Spleen (tissue), 11 donors: ENCODE measurements around the gene CDH18. TPM values are rescaled to one million over a fixed set of nuclear protein-coding genes. Genes with fewer than 3 reads are reported as not detected.

Experiments used
- DNase-seq: peaks from one replicate; pipeline ENCODE4 v3.0.0-alpha.2; 2020
- H3K27ac ChIP-seq, 8 donors: fragments of 200-600 bp; sonication (generic) in 7 of 8; 1 replicate in 4 of 8; 2 replicates in 4 of 8; pipeline versions ENCODE4 v1.5.0 to v1.8.0; 2016 to 2021; ENCODE audit warnings: inconsistent platforms in 4 of 8, mild to moderate bottlenecking in 4 of 8, moderate library complexity in 1 of 8
- H3K27me3 ChIP-seq, 7 donors: fragments of 200-600 bp; sonication (generic) in 6 of 7; replicated peaks in 1 of 7; 1 replicate in 4 of 7; 2 replicates in 3 of 7; pipeline versions ENCODE4 v1.5.0 to v1.8.0; 2016 to 2021; ENCODE audit warnings: inconsistent platforms in 3 of 7, mild to moderate bottlenecking in 1 of 7
- H3K36me3 ChIP-seq, 6 donors: fragments of 200-600 bp; sonication (generic) in 5 of 6; 1 replicate in 4 of 6; 2 replicates in 2 of 6; pipeline versions ENCODE4 v1.5.0 to v1.8.0; 2016 to 2021; ENCODE audit warnings: inconsistent platforms in 2 of 6
- H3K4me1 ChIP-seq, 6 donors: fragments of 200-600 bp; sonication (generic) in 5 of 6; 1 replicate in 3 of 6; 2 replicates in 3 of 6; pipeline versions ENCODE4 v1.5.0 to v1.8.0; 2016 to 2021; ENCODE audit warnings: inconsistent platforms in 3 of 6
- H3K4me3 ChIP-seq, 8 donors: fragments of 200-600 bp; sonication (generic) in 7 of 8; 1 replicate in 4 of 8; 2 replicates in 4 of 8; pipeline versions ENCODE4 v1.5.0 to v1.8.0; 2016 to 2021; ENCODE audit warnings: inconsistent platforms in 4 of 8, mild to moderate bottlenecking in 4 of 8, moderate library complexity in 2 of 8
- H3K9me3 ChIP-seq, 8 donors: fragments of 200-600 bp; sonication (generic) in 7 of 8; 1 replicate in 4 of 8; 2 replicates in 4 of 8; pipeline versions ENCODE4 v1.5.0 to v1.8.0; 2016 to 2021; ENCODE audit warnings: inconsistent platforms in 4 of 8
- CTCF ChIP-seq, 11 experiments: fragments of 200-600 bp in 7 of 11; fragments of 450-650 bp in 4 of 11; sonication (generic) in 4 of 11; IDR thresholded peaks in 8 of 11; conservative IDR thresholded peaks in 3 of 11; 1 replicate in 7 of 11; 2 replicates in 4 of 11; pipeline versions ENCODE4 v1.4.0 to v1.8.0; 2016 to 2021; ENCODE audit warnings: antibody characterized with exemption in 11 of 11, inconsistent platforms in 4 of 11, mild to moderate bottlenecking in 1 of 11
- POLR2A ChIP-seq, 3 donors: fragments of 450-650 bp; IDR thresholded peaks; one replicate each; pipeline ENCODE4 v1.5.1; 2017; ENCODE audit warnings: antibody characterized with exemption in 3 of 3, mild to moderate bottlenecking in 1 of 3
- POLR2AphosphoS5 ChIP-seq, 3 donors: sonication (generic); formaldehyde crosslinking; IDR thresholded peaks; one replicate each; pipeline ENCODE4 v1.5.1; 2017; ENCODE audit warnings: antibody characterized with exemption in 3 of 3
- WGBS, 5 donors: extraction: QIAGEN DNeasy Blood & Tissue Kit in 3 of 5; methylation state at CpG; one replicate each; pipeline versions ENCODE4 v1.1.5 to v1.1.7; 2013 to 2018; 5-methylcytosine and 5-hydroxymethylcytosine counted together
- intact Hi-C: fragments of 100-400 bp; cut with DNase I; formaldehyde crosslinking; loops from one replicate; pipeline ENCODE4 v1.15.0; 2023; ENCODE audit warnings: low total_unique reads
- polyA plus RNA-seq, 3 donors: library from polyadenylated mRNA; stranded (reverse); fragments of 200-250 nt; gene quantifications; one replicate each; pipeline ENCODE4 v1.2.1, GENCODE V29; 2013
- total RNA-seq, 7 donors: library from RNA; depleted of rRNA in 3 of 7; stranded (reverse); fragments of >200 nt in 3 of 7; fragmentation: NEBNext Ultra II Directional in 4 of 7; extraction: Animal tissue kit (Norgen Biotek cat#: 25700) in 4 of 7; gene quantifications; one replicate each; pipeline versions ENCODE4 v1.1.0 to v1.2.1, GENCODE V29; 2016 to 2021
- donor health status: healthy with polysubstance abuse.
- donor health status: DM: no; HTN: no; CAD: no; lungs with moderate emphysema.
- donor health status: DM: no; HTN: no; CAD: no.
- donor health status: Bipolar disorder and iron deficiency.
- donor health status: healthy.
- donor health status: DM: no; HTN: no; CAD: no.
- donor health status: DM: yes; HTN: yes; CAD: no.

Gene CDH18
- total and polyA plus RNA-seq, 10 donors = 0.26 TPM; not detected in 9

GRCh38 chr5:19927170-19927569, 60.8 kb downstream of the CDH18 start:
- Histone ChIP-seq H3K4me1 (no peaks in the 10 kb centered on the region), H3K36me3 (no peaks in the 10 kb centered on the region), H3K27me3 (no peaks in the 10 kb centered on the region), H3K4me3 (no peak overlapping the region), H3K27ac (no peak overlapping the region), H3K9me3 (peaks cover 0 to 6% (median 0%) of the 10 kb centered on the region in 8 donors)
- WGBS, 5 donors = 38 to 72% (median 46%) methylated on average over 2 of the region's 2 CpGs
- no peak for DNase-seq
- no peak for TF ChIP-seq CTCF (IDR thresholded peaks at IDR 0.05 in 8 of 11, conservative IDR thresholded peaks at IDR 0.05 in 3 of 11)
- TF ChIP-seq POLR2A (IDR thresholded peaks at IDR 0.05) = no peak
- TF ChIP-seq POLR2AphosphoS5 (IDR thresholded peaks at IDR 0.05) = no peak
- intact Hi-C loops = no loop called here

GRCh38 chr5:19923742-19924141, 64.3 kb downstream of the CDH18 start:
- no peak for TF ChIP-seq POLR2A (IDR thresholded peaks at IDR 0.05)
- TF ChIP-seq POLR2AphosphoS5 (IDR thresholded peaks at IDR 0.05) = no peak
- no peak for TF ChIP-seq CTCF (IDR thresholded peaks at IDR 0.05 in 8 of 11, conservative IDR thresholded peaks at IDR 0.05 in 3 of 11)
- WGBS, 5 donors = 79 to 95% (median 87%) methylated on average over 3 of the region's 3 CpGs
- DNase-seq = no peak
- no peak overlapping the region for H3K4me3 ChIP-seq
- H3K27me3 ChIP-seq = no peaks in the 10 kb centered on the region
- peaks cover 0 to 6% (median 0%) of the 10 kb centered on the region in 8 donors for H3K9me3 ChIP-seq
- H3K27ac ChIP-seq = no peak overlapping the region
- intact Hi-C loops = no loop called here
- H3K36me3 ChIP-seq = no peaks in the 10 kb centered on the region
- no peaks in the 10 kb centered on the region for H3K4me1 ChIP-seq

GRCh38 chr5:19920761-19921160, 67.2 kb downstream of the CDH18 start:
- no peak for DNase-seq
- TF ChIP-seq CTCF (IDR thresholded peaks at IDR 0.05 in 8 of 11, conservative IDR thresholded peaks at IDR 0.05 in 3 of 11) (no peak), POLR2AphosphoS5 (IDR thresholded peaks at IDR 0.05) (no peak), POLR2A (IDR thresholded peaks at IDR 0.05) (no peak)
- intact Hi-C loops = no loop called here
- Histone ChIP-seq H3K36me3 (no peaks in the 10 kb centered on the region), H3K4me1 (no peaks in the 10 kb centered on the region), H3K9me3 (peaks cover 0 to 6% (median 0%) of the 10 kb centered on the region in 8 donors), H3K4me3 (no peak overlapping the region), H3K27me3 (no peaks in the 10 kb centered on the region), H3K27ac (no peak overlapping the region)
- WGBS, 5 donors = 86 to 99% (median 96%) methylated on average over 4 of the region's 4 CpGs

GRCh38 chr5:19918780-19919179, 69.2 kb downstream of the CDH18 start:
- Histone ChIP-seq H3K4me1 (no peaks in the 10 kb centered on the region), H3K4me3 (no peak overlapping the region), H3K9me3 (peaks cover 0 to 6% (median 0%) of the 10 kb centered on the region in 8 donors), H3K36me3 (no peaks in the 10 kb centered on the region), H3K27me3 (no peaks in the 10 kb centered on the region), H3K27ac (no peak overlapping the region)
- intact Hi-C loops = no loop called here
- WGBS, 5 donors = 77 to 86% (median 84%) methylated on average over 3 of the region's 3 CpGs
- DNase-seq = no peak
- TF ChIP-seq POLR2AphosphoS5 (IDR thresholded peaks at IDR 0.05) (no peak), CTCF (IDR thresholded peaks at IDR 0.05 in 8 of 11, conservative IDR thresholded peaks at IDR 0.05 in 3 of 11) (no peak), POLR2A (IDR thresholded peaks at IDR 0.05) (no peak)
